ENCODE data around the gene HOXA9. TPM values are rescaled to one million over a fixed set of nuclear protein-coding genes. Genes with fewer than 3 reads are reported as not detected.
A peak's percentile ranks its signal among the peaks of the same experiment; 100 is the strongest.

HOXA9 gene
- polyA plus RNA-seq, 4 donors = 0.28 to 74.3 TPM; not detected in 2

DNA sequence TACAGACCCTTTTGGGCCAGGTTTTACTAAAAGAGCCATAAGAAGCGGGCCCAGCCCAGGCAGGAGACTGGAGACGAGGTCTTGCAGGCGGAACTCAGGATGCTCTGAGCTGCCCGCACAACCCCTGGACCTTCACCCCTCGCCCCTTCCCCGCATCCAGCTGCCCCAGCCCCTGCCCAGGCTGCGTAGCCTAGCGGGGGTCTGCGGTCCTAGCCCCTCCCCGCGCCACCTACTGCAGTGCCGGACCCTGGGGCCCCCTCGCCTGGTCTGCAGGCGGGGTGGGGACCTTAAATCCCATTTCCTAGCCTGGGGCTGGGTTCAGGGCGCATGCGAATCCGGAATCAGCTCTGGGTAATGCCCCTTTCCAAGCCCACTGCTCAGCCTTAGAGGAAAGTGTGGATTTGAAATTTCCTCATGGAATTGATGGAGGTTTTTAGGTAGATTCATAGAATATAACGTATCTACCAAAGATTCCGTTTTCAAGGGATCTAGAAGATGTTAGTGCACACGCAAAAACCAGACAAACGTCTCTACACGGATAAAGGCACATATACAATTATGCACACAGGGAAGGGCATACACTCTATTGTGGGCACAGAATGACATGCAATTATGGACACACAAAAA, 12.4 kb downstream of the HOXA9 start:
- H3K27ac ChIP-seq (ENCODE audit: low read depth in 1 of 3, low read length in 2 of 3) = peak overlapping the region in 2 of 3 donors; percentile 21 to 83
- peaks cover 14 to 97% (median 57%) of the 10 kb centered on the region in 3 donors for H3K27me3 ChIP-seq (ENCODE audit: control insufficient read depth in 3 of 3, insufficient read depth in 3 of 3, low read length in 3 of 3)
- FAIRE-seq (no peak), DNase-seq (no peak)
- H3K4me3 ChIP-seq (ENCODE audit: low read depth in 1 of 3, low read length in 3 of 3) = peak overlapping the region in 1 of 3 donors; percentile 66
- H3K4me1 ChIP-seq (ENCODE audit: control insufficient read depth in 3 of 3, insufficient read depth in 2 of 3, low read depth in 1 of 3, low read length in 2 of 3) = peaks cover 0 to 31% (median 0%) of the 10 kb centered on the region in 3 donors
- peaks cover 0 to 1% of the 10 kb centered on the region in 2 donors for H3K9me3 ChIP-seq (ENCODE audit: control insufficient read depth in 2 of 2, insufficient read depth in 1 of 2, low read depth in 1 of 2, low read length in 1 of 2)
- 20 to 38% (median 37%) methylated on average over 22 of the region's 22 CpGs for WGBS, 3 donors
- H3K36me3 ChIP-seq (ENCODE audit: control insufficient read depth in 3 of 3, insufficient read depth in 2 of 3, low read depth in 1 of 3, low read length in 3 of 3) = peaks cover 0 to 5% (median 0%) of the 10 kb centered on the region in 3 donors

DNA sequence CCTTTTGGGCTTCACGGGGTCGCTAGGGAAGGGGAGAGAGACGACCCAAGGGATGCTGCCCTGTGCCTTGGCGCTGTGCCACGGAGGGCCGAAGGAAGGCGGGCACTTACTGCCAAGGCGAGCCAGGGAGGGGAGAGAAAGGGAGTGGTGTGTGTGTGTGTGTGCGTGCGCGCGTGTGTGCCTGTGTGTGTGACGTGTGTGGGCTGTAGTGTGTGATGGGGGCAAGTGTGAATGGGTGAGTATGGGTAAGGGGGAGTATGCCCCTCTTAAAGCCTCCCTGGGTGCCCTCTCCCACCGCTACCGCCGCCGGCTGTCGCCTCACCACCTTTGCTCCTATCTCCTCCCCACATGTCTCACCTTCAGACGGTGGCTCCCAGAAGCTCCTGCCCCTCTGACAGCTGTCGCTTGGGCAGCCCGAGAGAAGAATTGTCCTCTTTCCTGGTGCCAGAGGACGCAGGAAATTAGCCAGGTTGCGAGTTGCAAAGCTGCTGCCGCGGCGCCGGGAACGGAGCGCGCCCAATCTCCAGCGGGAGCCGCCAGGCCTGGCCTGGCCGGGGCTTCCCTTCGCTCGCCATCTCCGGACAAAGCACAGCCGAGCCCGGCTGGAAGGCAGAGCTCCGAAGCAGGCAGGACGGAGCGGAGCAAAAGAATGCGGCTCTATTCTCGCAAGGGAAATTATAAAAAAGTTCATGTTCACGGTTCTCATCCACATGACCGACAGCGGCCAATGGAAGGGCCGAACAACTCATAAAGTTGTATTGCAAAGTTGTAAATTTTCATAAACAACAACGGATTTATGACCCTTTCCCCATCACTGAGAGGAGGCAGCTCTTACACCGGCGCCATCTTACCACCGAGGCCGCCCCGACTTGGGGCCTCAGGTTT, 13.2 kb downstream of the HOXA9 start, which contains the start of gene HOXA3:
Gene HOXA3 (minus strand): TSS at position 653 of the 885 bp plus-strand sequence. CDS start 41,943 bp downstream, outside the sequence.
- Histone ChIP-seq H3K9me3 (ENCODE audit: control insufficient read depth in 2 of 2, insufficient read depth in 1 of 2, low read depth in 1 of 2, low read length in 1 of 2) (no peaks in the 10 kb centered on the region), H3K4me1 (ENCODE audit: control insufficient read depth in 3 of 3, insufficient read depth in 2 of 3, low read depth in 1 of 3, low read length in 2 of 3) (peaks cover 0 to 36% (median 0%) of the 10 kb centered on the region in 3 donors), H3K36me3 (ENCODE audit: control insufficient read depth in 3 of 3, insufficient read depth in 2 of 3, low read depth in 1 of 3, low read length in 3 of 3) (peaks cover 0 to 5% (median 0%) of the 10 kb centered on the region in 3 donors), H3K27me3 (ENCODE audit: control insufficient read depth in 3 of 3, insufficient read depth in 3 of 3, low read length in 3 of 3) (peaks cover 13 to 97% (median 50%) of the 10 kb centered on the region in 3 donors), H3K27ac (ENCODE audit: low read depth in 1 of 3, low read length in 2 of 3) (peak within 1 kb of the TSS in 2 of 3 donors; percentile 71 to 83), H3K4me3 (ENCODE audit: low read depth in 1 of 3, low read length in 3 of 3) (peak within 1 kb of the TSS in 2 of 3 donors; percentile 66 to 68)
- WGBS, 3 donors = 3 to 7% (median 6%) methylated on average over 46 to 53 of the region's 53 CpGs
- no peak for FAIRE-seq
- DNase-seq = peak in 1 of 2 donors; percentile 75

DNA sequence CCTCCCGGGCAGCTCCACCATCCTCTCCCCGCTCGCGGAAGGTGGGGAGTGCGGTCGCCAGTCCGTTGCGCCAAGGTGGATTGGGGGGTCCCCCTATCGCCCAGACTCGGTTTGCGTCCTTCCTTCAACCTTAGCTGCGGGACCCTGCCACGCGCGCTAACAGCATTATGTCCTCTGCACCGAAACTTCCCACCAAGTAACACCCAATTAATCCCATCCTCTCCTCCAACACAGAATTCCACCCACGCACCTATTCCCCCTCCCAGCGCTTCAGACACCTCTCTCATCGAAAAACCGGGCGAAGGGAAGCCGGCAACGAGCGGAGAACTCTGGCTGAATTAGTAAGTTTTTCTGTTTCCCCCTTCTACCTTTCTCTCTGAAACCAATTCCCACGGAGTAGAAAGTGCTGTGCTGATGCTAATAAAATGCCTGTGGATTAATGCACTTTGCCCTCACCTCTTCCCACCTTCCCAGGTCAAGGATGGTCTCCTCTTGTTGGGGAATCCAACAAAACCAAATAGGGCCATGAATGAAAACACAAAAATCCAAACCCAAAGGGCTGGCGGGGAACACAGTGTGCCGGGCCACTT, 13.9 kb downstream of the HOXA9 start:
- DNase-seq = no peak

DNA sequence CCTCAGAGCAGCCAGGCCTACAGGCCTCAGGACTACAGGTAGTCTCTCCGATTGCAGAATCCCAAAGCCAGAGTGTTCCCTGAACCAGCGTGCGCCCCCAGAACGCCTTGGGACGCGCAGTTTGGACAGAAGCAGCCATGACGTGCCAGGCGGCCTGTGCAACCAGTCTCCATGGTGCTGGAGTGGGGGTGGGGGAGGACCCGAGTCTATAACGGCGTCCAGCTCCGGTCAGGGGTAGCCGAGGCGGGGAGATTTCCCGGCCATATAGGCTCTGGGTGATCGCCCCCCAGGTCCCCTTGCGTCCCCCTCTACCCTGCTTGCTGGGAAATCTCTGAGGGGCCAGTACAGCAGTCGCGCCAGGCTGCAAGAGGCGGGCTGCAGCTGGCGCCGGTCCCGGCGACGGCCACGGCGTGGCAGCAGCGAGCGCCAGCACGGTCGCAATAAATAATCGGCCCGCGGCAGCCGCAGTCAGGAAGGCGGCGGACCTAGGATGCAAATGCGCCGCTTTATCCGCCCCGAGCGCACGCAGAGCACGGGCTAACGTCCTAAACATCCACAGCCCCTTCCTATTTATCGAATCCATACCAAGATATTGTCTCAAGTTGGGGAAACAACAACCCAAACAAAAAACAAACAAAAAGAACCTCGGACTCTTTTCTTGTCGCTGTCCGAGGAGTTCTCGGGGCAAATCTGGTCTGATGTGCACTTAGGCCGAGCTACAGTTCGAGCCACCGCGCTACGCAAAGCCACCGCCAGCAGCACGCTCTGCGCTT, 14.6 kb downstream of the HOXA9 start:
- DNase-seq (peak; percentile 54 to 91), FAIRE-seq (no peak)
- peak overlapping the region; percentile 19 to 66 (median 62) for H3K4me3 ChIP-seq (ENCODE audit: low read depth in 1 of 3, low read length in 3 of 3)
- no peaks in the 10 kb centered on the region for H3K9me3 ChIP-seq (ENCODE audit: control insufficient read depth in 2 of 2, insufficient read depth in 1 of 2, low read depth in 1 of 2, low read length in 1 of 2)
- H3K36me3 ChIP-seq (ENCODE audit: control insufficient read depth in 3 of 3, insufficient read depth in 2 of 3, low read depth in 1 of 3, low read length in 3 of 3) = peaks cover 0 to 7% (median 0%) of the 10 kb centered on the region in 3 donors
- H3K4me1 ChIP-seq (ENCODE audit: control insufficient read depth in 3 of 3, insufficient read depth in 2 of 3, low read depth in 1 of 3, low read length in 2 of 3) = peaks cover 0 to 30% (median 0%) of the 10 kb centered on the region in 3 donors
- 2 to 3% (median 3%) methylated on average over 57 to 58 of the region's 58 CpGs for WGBS, 3 donors
- H3K27me3 ChIP-seq (ENCODE audit: control insufficient read depth in 3 of 3, insufficient read depth in 3 of 3, low read length in 3 of 3) = peaks cover 8 to 98% (median 42%) of the 10 kb centered on the region in 3 donors
- H3K27ac ChIP-seq (ENCODE audit: low read depth in 1 of 3, low read length in 2 of 3) = peak overlapping the region in 2 of 3 donors; percentile 71 to 83

More for the DNA sequence above, 13.9 kb downstream of the HOXA9 start:
- Histone ChIP-seq H3K4me1 (ENCODE audit: control insufficient read depth in 3 of 3, insufficient read depth in 2 of 3, low read depth in 1 of 3, low read length in 2 of 3) (peaks cover 0 to 35% (median 0%) of the 10 kb centered on the region in 3 donors), H3K36me3 (ENCODE audit: control insufficient read depth in 3 of 3, insufficient read depth in 2 of 3, low read depth in 1 of 3, low read length in 3 of 3) (peaks cover 0 to 5% (median 0%) of the 10 kb centered on the region in 3 donors), H3K27me3 (ENCODE audit: control insufficient read depth in 3 of 3, insufficient read depth in 3 of 3, low read length in 3 of 3) (peaks cover 10 to 98% (median 49%) of the 10 kb centered on the region in 3 donors), H3K27ac (ENCODE audit: low read depth in 1 of 3, low read length in 2 of 3) (peak overlapping the region in 2 of 3 donors; percentile 71 to 83), H3K4me3 (ENCODE audit: low read depth in 1 of 3, low read length in 3 of 3) (peak overlapping the region; percentile 19 to 66 (median 62)), H3K9me3 (ENCODE audit: control insufficient read depth in 2 of 2, insufficient read depth in 1 of 2, low read depth in 1 of 2, low read length in 1 of 2) (no peaks in the 10 kb centered on the region)
- no peak for FAIRE-seq
- 6 to 12% (median 10%) methylated on average over 27 of the region's 27 CpGs for WGBS, 3 donors

DNA sequence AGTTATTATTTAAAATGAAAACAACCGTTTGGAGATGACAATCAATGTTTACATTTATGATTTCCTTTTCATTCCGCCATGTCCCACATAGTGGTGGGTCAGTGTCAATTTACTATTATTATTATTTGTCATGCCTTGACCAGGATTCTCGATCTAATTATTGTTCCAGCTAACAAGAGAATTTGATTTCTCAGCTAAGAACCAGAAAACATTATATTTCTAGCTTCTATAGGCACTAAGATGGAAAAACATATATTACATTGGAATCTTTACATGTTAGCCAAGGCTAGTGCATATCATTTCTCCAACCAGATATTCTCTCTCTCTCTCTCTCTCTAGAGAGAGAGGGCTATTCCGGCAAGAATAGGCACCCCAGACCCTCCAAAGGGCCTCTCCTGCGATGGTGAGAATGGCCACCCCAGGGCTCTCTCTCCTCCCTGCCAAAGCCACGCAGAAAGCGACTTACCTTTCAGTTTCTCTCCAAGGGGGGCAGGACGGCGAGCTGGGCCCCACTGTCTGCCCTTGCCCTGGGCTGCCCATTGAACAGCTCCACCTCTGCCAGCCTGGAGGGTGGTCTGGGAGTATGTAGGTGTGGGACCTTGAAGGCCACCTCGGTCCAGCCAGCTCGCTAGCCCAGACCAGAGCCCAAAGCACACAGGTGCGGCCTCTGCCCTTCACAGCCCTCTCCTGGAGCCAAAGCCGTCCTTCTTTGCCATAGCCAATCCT, 15.3 kb downstream of the HOXA9 start:
- WGBS, 3 donors = 47 to 60% (median 50%) methylated on average over 13 of the region's 13 CpGs
- Histone ChIP-seq H3K4me1 (ENCODE audit: control insufficient read depth in 3 of 3, insufficient read depth in 2 of 3, low read depth in 1 of 3, low read length in 2 of 3) (peaks cover 0 to 27% (median 0%) of the 10 kb centered on the region in 3 donors), H3K36me3 (ENCODE audit: control insufficient read depth in 3 of 3, insufficient read depth in 2 of 3, low read depth in 1 of 3, low read length in 3 of 3) (peaks cover 0 to 14% (median 0%) of the 10 kb centered on the region in 3 donors), H3K9me3 (ENCODE audit: control insufficient read depth in 2 of 2, insufficient read depth in 1 of 2, low read depth in 1 of 2, low read length in 1 of 2) (no peaks in the 10 kb centered on the region), H3K27ac (ENCODE audit: low read depth in 1 of 3, low read length in 2 of 3) (peak overlapping the region in 2 of 3 donors; percentile 1 to 83), H3K27me3 (ENCODE audit: control insufficient read depth in 3 of 3, insufficient read depth in 3 of 3, low read length in 3 of 3) (peaks cover 8 to 98% (median 35%) of the 10 kb centered on the region in 3 donors), H3K4me3 (ENCODE audit: low read depth in 1 of 3, low read length in 3 of 3) (peak overlapping the region; percentile 19 to 66 (median 62))
- FAIRE-seq (no peak), DNase-seq (no peak)

- peaks cover 0 to 24% (median 0%) of the 10 kb centered on the region in 3 donors for H3K36me3 ChIP-seq (ENCODE audit: control insufficient read depth in 3 of 3, insufficient read depth in 2 of 3, low read depth in 1 of 3, low read length in 3 of 3)
- peaks cover 4 to 98% (median 32%) of the 10 kb centered on the region in 3 donors for H3K27me3 ChIP-seq (ENCODE audit: control insufficient read depth in 3 of 3, insufficient read depth in 3 of 3, low read length in 3 of 3)
- no peak for DNase-seq
- no peaks in the 10 kb centered on the region for H3K9me3 ChIP-seq (ENCODE audit: control insufficient read depth in 2 of 2, insufficient read depth in 1 of 2, low read depth in 1 of 2, low read length in 1 of 2)
- peak overlapping the region in 2 of 3 donors; percentile 47 to 78 for H3K27ac ChIP-seq (ENCODE audit: low read depth in 1 of 3, low read length in 2 of 3)
- peaks cover 0 to 35% (median 0%) of the 10 kb centered on the region in 3 donors for H3K4me1 ChIP-seq (ENCODE audit: control insufficient read depth in 3 of 3, insufficient read depth in 2 of 3, low read depth in 1 of 3, low read length in 2 of 3)
- FAIRE-seq = no peak
- 14 to 42% (median 31%) methylated on average over 28 to 30 of the region's 30 CpGs for WGBS, 3 donors
- peak overlapping the region in 2 of 3 donors; percentile 7 to 42 for H3K4me3 ChIP-seq (ENCODE audit: low read depth in 1 of 3, low read length in 3 of 3)
Measured at GRCh38 chr7:27148756-27149641, 16.3 kb downstream of the HOXA9 start.

All from small intestine (tissue), 7 donors.